SK-N-SH (cell line): ENCODE data around the gene POLN. TPM values are rescaled to one million over a fixed set of nuclear protein-coding genes. Genes with fewer than 3 reads are reported as not detected.

Experiments used
- CTCF ChIA-PET: fragments of 300-600, 350-600 bp; formaldehyde crosslinking; extraction: SDS; loops from one replicate; lab custom pipeline; 2021; lab: Yijun Ruan, JAX
- POLR2A ChIA-PET: fragments of 350-600 bp; sonication (Branson Sonifier 250); formaldehyde crosslinking; extraction: SDS; loops from one replicate; lab custom pipeline; 2020; ENCODE audit warnings: antibody characterized with exemption, inconsistent platforms; lab: Yijun Ruan, JAX
- DNase-seq: peaks from one replicate; pipeline ENCODE4 v3.0.0; 2012
- H2AFZ ChIP-seq: fragments of 200-600 bp; sonication (generic); 2 replicates; pipeline ENCODE4 v1.8.1; 2016; ENCODE audit warnings: antibody characterized with exemption, mild to moderate bottlenecking, low read depth
- H3F3A ChIP-seq: fragments of 200-600 bp; sonication (generic); replicated peaks from 2 replicates; pipeline ENCODE3; 2016; ENCODE audit warnings: antibody characterized with exemption, mild to moderate bottlenecking; ENCODE audit not compliant: insufficient read depth
- H3K27ac ChIP-seq, 2 experiments: fragments of 200-500 bp in 1 of 2; fragments of 200-600 bp in 1 of 2; sonication (Bioruptor generic) in 1 of 2; sonication (generic), shearing (Covaris generic) in 1 of 2; 2 replicates each; pipeline versions ENCODE4 v1.5.1 to v1.6.1; 2014 to 2016; ENCODE audit warnings: low read depth in 2 of 2, inconsistent platforms in 1 of 2, low read length in 1 of 2, mild to moderate bottlenecking in 1 of 2, mixed read lengths in 1 of 2
- H3K27me3 ChIP-seq: fragments of 200-600 bp; sonication (generic), shearing (Covaris generic); 2 replicates; pipeline ENCODE4 v1.6.1; 2016; ENCODE audit warnings: mixed run types; ENCODE audit not compliant: insufficient read depth
- H3K36me3 ChIP-seq, 2 experiments: fragments of 200-500 bp in 1 of 2; fragments of 200-600 bp in 1 of 2; sonication (Bioruptor generic) in 1 of 2; sonication (generic) in 1 of 2; replicated peaks in 1 of 2; 2 replicates each; pipeline versions ENCODE3 to v1.5.1; 2014 to 2016; ENCODE audit warnings: low read length in 1 of 2, mild to moderate bottlenecking in 1 of 2; ENCODE audit not compliant: insufficient read depth in 2 of 2, control insufficient read depth in 1 of 2
- H3K4me1 ChIP-seq, 2 experiments: fragments of 200-500 bp in 1 of 2; fragments of 200-600 bp in 1 of 2; sonication (Bioruptor generic) in 1 of 2; sonication (generic), shearing (Covaris generic) in 1 of 2; 2 replicates each; pipeline versions ENCODE4 v1.5.1 to v1.6.1; 2014 to 2016; ENCODE audit warnings: low read depth in 1 of 2, low read length in 1 of 2, mixed run types in 1 of 2; ENCODE audit not compliant: insufficient read depth in 2 of 2, control insufficient read depth in 1 of 2
- H3K4me2 ChIP-seq: fragments of 200-600 bp; sonication (generic), shearing (Covaris generic); 2 replicates; pipeline ENCODE4 v1.6.1; 2017; ENCODE audit warnings: mixed run types
- H3K4me3 ChIP-seq, 2 experiments: fragments of 200-500 bp in 1 of 2; fragments of 200-600 bp in 1 of 2; sonication (Bioruptor generic) in 1 of 2; sonication (generic), shearing (Covaris generic) in 1 of 2; 2 replicates each; pipeline versions ENCODE4 v1.5.1 to v1.8.1; 2014 to 2016; ENCODE audit warnings: low read depth in 2 of 2, inconsistent platforms in 1 of 2, low read length in 1 of 2, mild to moderate bottlenecking in 1 of 2, mixed read lengths in 1 of 2, moderate library complexity in 1 of 2
- H3K79me2 ChIP-seq: fragments of 200-600 bp; sonication (generic); 2 replicates; pipeline ENCODE4 v1.8.1; 2017; ENCODE audit warnings: mild to moderate bottlenecking; ENCODE audit not compliant: insufficient read depth
- H3K9ac ChIP-seq: fragments of 200-600 bp; sonication (generic); 2 replicates; pipeline ENCODE4 v1.6.1; 2017; ENCODE audit warnings: mixed run types
- H3K9me2 ChIP-seq: fragments of 200-600 bp; sonication (generic); 2 replicates; pipeline ENCODE4 v1.6.1; 2017; ENCODE audit warnings: mixed run types
- H3K9me3 ChIP-seq: fragments of 200-600 bp; sonication (generic); 2 replicates; pipeline ENCODE4 v1.6.1; 2017; ENCODE audit warnings: mixed run types, mild to moderate bottlenecking, moderate library complexity
- H4K20me1 ChIP-seq: fragments of 200-600 bp; sonication (generic); 2 replicates; pipeline ENCODE4 v1.6.1; 2017; ENCODE audit warnings: mild to moderate bottlenecking, mixed run types; ENCODE audit not compliant: insufficient read depth
- CHD2 ChIP-seq: fragments of 150-350 bp; IDR thresholded peaks from 2 replicates; pipeline ENCODE4 v1.6.1; 2018; ENCODE audit warnings: low read length; ENCODE audit not compliant: partially characterized antibody
- ELF1 ChIP-seq: IDR thresholded peaks from 2 replicates; pipeline ENCODE4 v1.4.0; 2012
- EP300 ChIP-seq, 2 experiments: IDR thresholded peaks; 2 replicates each; pipeline versions ENCODE4 v1.4.0 to v1.6.1; 2012; ENCODE audit warnings: borderline replicate concordance in 1 of 2, low read depth in 1 of 2, low read length in 1 of 2
- FOSL2 ChIP-seq: IDR thresholded peaks from 2 replicates; pipeline ENCODE4 v1.4.0; 2012; ENCODE audit warnings: low read depth, mild to moderate bottlenecking, moderate library complexity, borderline replicate concordance
- FOXJ3 ChIP-seq: sonication (generic); formaldehyde crosslinking; IDR thresholded peaks from 2 replicates; pipeline ENCODE4 v1.5.1; 2020; ENCODE audit warnings: mild to moderate bottlenecking, missing genetic modification reagents
- GABPA ChIP-seq: IDR thresholded peaks from 2 replicates; pipeline ENCODE4 v1.4.0; 2012; ENCODE audit warnings: low read depth, mild to moderate bottlenecking
- MEF2A ChIP-seq: IDR thresholded peaks from 2 replicates; pipeline ENCODE4 v1.4.0; 2012; ENCODE audit warnings: low read depth, borderline replicate concordance
- NFIC ChIP-seq: IDR thresholded peaks from 2 replicates; pipeline ENCODE4 v1.4.0; 2012; ENCODE audit warnings: borderline replicate concordance
- NRF1 ChIP-seq: IDR thresholded peaks from 2 replicates; pipeline ENCODE4 v1.6.1; 2012; ENCODE audit warnings: low read depth, mild to moderate bottlenecking, low read length
- PBX3 ChIP-seq: IDR thresholded peaks from 2 replicates; pipeline ENCODE4; 2012
- RAD21 ChIP-seq: IDR thresholded peaks from 2 replicates; pipeline ENCODE4 v1.6.1; 2012; ENCODE audit warnings: mild to moderate bottlenecking, low read length
- RCOR1 ChIP-seq: fragments of 150-350 bp; IDR thresholded peaks from 2 replicates; pipeline ENCODE4 v1.6.1; 2017; ENCODE audit warnings: antibody characterized with exemption, low read length
- RFX5 ChIP-seq: IDR thresholded peaks from 2 replicates; pipeline ENCODE4 v1.6.1; 2012; ENCODE audit warnings: mild to moderate bottlenecking, improper control_type of control experiment, low read length
- SIN3A ChIP-seq: IDR thresholded peaks from 2 replicates; pipeline ENCODE4 v1.6.1; 2012; ENCODE audit warnings: low read depth, mild to moderate bottlenecking, low read length, moderate library complexity, borderline replicate concordance
- SMC3 ChIP-seq: IDR thresholded peaks from 2 replicates; pipeline ENCODE4 v1.6.1; 2012; ENCODE audit warnings: low read depth, low read length, improper control_type of control experiment
- TEAD4 ChIP-seq: IDR thresholded peaks from 2 replicates; pipeline ENCODE4 v1.4.0; 2012; ENCODE audit warnings: mild to moderate bottlenecking, borderline replicate concordance; ENCODE audit not compliant: insufficient read depth
- USF1 ChIP-seq: IDR thresholded peaks from 2 replicates; pipeline ENCODE4 v1.4.0; 2012; ENCODE audit warnings: low read depth, borderline replicate concordance
- YY1 ChIP-seq: IDR thresholded peaks from 2 replicates; pipeline ENCODE4 v1.4.0; 2012; ENCODE audit warnings: low read depth, mild to moderate bottlenecking
- ZBTB33 ChIP-seq: IDR thresholded peaks from 2 replicates; pipeline ENCODE4 v1.4.0; 2012; ENCODE audit warnings: low read depth, borderline replicate concordance
- WGBS: methylation state at CpG from one replicate; pipeline ENCODE4 v1.1.6; 2017; ENCODE audit warnings: low lambda C conversion rate; 5-methylcytosine and 5-hydroxymethylcytosine counted together
- polyA plus RNA-seq, 3 experiments: library from polyadenylated mRNA; depleted of rRNA; stranded (reverse); fragments of >200 nt; gene quantifications; 2 replicates each; pipeline ENCODE4 v1.2.3, GENCODE V29; 2012
- TF ChIP-seq, protein P1 (sequence below): fragments of 150-350 bp; IDR thresholded peaks from 2 replicates; pipeline ENCODE4 v1.6.1; 2017; ENCODE audit warnings: antibody characterized with exemption, low read length, low read depth, borderline replicate concordance
- TF ChIP-seq, protein P2 (sequence below): IDR thresholded peaks from 2 replicates; pipeline ENCODE4 v1.4.0; 2012; ENCODE audit warnings: low read depth

Gene POLN
- polyA plus RNA-seq, 1 of the 3 experiments (the other 2 are of a cell fraction): 0.67 TPM

- no peak for TF ChIP-seq ZBTB33
- TF ChIP-seq FOXJ3: no peak
- no peak for TF ChIP-seq PBX3
- TF ChIP-seq, all 33 proteins: peak for 0
These were observed 192.5 kb downstream of the POLN start (continued) for GRCh38 chr4:2049381-2049780.

GRCh38 chr4:2048831-2049230, 193.1 kb downstream of the POLN start:
- Histone ChIP-seq H2AFZ (no peak overlapping the region), H3F3A (peaks cover 8% of the 10 kb centered on the region), H3K9me2 (no peaks in the 10 kb centered on the region), H3K27ac (no peak overlapping the region), H3K79me2 (no peaks in the 10 kb centered on the region), H3K9ac (no peak overlapping the region), H3K4me3 (no peak overlapping the region), H3K4me2 (no peak overlapping the region), H3K36me3 (no peaks in the 10 kb centered on the region), H3K9me3 (no peaks in the 10 kb centered on the region), H3K4me1 (no peaks in the 10 kb centered on the region), H3K27me3 (no peaks in the 10 kb centered on the region; the same call in 1 of the 2 replicates), H4K20me1 (no peaks in the 10 kb centered on the region)
- 82% methylated on average over 8 of the region's 8 CpGs for WGBS
- TF ChIP-seq CHD2 (no peak), RFX5 (no peak), FOXJ3 (no peak), PBX3 (no peak), USF1 (no peak), RCOR1 (no peak), NFIC (no peak), EP300 (IDR thresholded peaks at IDR 0.05; ENCODE audit: borderline replicate concordance in 1 of 2, low read depth in 1 of 2, low read length in 1 of 2) (no peak), MEF2A (no peak), RAD21 (no peak), NRF1 (no peak), GABPA (no peak), SMC3 (no peak), ELF1 (no peak), FOSL2 (no peak), SIN3A (no peak), TEAD4 (no peak), YY1 (no peak)
- TF ChIP-seq, protein P1, sequence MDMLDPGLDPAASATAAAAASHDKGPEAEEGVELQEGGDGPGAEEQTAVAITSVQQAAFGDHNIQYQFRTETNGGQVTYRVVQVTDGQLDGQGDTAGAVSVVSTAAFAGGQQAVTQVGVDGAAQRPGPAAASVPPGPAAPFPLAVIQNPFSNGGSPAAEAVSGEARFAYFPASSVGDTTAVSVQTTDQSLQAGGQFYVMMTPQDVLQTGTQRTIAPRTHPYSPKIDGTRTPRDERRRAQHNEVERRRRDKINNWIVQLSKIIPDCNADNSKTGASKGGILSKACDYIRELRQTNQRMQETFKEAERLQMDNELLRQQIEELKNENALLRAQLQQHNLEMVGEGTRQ: no peak
- TF ChIP-seq, protein P2, sequence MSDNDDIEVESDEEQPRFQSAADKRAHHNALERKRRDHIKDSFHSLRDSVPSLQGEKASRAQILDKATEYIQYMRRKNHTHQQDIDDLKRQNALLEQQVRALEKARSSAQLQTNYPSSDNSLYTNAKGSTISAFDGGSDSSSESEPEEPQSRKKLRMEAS: no peak
- DNase-seq: no peak
- CTCF ChIA-PET: interaction anchor here (0.8 to 2.5 kb wide), 2 partner anchors 14 to 40 kb away, joined by 3 to 6 read pairs; no protein-coding TSS in a partner anchor
- POLR2A ChIA-PET: no interaction called here
